ENCODE measurements around the gene MYO9B.
A peak's percentile ranks its signal among the peaks of the same experiment; 100 is the strongest.

MYO9B gene

DNA sequence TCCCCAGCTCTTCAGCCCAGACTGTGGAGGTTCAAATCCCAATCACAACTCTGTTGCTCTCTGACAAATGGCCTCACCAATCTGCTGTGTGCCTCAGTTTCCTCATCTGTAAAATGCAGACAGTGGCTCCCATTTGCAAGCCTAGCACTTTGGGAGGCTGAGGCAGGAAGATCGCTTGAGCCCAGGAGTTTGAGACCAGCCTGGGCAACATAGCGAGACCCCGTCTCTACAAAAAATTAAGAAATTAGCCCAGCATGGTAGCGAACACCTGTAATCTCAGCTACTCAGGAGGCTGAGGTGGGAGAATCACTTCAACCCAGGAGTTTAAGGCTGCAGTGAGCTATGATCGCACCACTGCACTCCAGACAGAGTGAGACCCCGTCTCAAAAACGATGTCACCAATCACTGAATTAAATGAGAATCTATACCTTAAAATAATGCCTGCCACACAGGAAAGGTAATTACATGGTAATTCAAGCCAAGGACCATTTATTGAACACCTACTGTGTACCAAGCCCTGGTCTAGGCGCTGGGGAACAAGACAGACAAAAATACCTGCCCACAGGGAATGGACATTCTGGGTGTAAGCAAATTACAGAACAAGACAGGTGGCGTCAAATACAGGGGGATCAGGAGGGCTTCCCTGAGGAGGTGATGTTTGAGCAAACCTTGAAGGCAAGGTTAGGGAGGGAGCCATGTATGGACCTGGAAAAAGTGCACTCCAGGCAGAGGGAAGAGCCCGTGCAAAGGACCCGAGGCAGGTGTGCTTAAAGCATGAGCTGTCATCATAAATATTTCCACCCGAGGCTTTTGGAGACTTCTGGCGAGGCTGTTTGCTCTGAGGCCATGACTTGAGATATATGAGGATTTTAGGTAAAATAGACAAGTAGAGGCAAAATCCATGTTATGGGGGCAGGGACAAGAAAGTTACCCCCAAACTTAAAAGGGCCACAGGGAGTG is 162.4 kb downstream of the MYO9B start:
- H3K79me2 ChIP-seq (ENCODE audit: insufficient read depth, low read length), result peaks cover 4% of the 10 kb centered on the region; the same call in 1 of the 2 replicates
- no peaks in the 10 kb centered on the region for H3F3A ChIP-seq (ENCODE audit: insufficient read depth, low read length)
- TF ChIP-seq EZH2 (IDR thresholded peaks at IDR 0.05; ENCODE audit: borderline replicate concordance, low read length), result no peak
- TF ChIP-seq, protein P1, sequence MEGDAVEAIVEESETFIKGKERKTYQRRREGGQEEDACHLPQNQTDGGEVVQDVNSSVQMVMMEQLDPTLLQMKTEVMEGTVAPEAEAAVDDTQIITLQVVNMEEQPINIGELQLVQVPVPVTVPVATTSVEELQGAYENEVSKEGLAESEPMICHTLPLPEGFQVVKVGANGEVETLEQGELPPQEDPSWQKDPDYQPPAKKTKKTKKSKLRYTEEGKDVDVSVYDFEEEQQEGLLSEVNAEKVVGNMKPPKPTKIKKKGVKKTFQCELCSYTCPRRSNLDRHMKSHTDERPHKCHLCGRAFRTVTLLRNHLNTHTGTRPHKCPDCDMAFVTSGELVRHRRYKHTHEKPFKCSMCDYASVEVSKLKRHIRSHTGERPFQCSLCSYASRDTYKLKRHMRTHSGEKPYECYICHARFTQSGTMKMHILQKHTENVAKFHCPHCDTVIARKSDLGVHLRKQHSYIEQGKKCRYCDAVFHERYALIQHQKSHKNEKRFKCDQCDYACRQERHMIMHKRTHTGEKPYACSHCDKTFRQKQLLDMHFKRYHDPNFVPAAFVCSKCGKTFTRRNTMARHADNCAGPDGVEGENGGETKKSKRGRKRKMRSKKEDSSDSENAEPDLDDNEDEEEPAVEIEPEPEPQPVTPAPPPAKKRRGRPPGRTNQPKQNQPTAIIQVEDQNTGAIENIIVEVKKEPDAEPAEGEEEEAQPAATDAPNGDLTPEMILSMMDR (IDR thresholded peaks at IDR 0.05; ENCODE audit: low read length), result no peak
- no peak overlapping the region for H2AFZ ChIP-seq (ENCODE audit: low read length)
- no peaks in the 10 kb centered on the region for H3K9me3 ChIP-seq (ENCODE audit: low read length)
- H3K9me2 ChIP-seq (ENCODE audit: low read depth, low read length), result no peaks in the 10 kb centered on the region
- no peaks in the 10 kb centered on the region for H4K20me1 ChIP-seq (ENCODE audit: insufficient read depth, low read length)
- 0 out of 2 replicates have a peak, but pooled peaks cover 4% of the 10 kb centered on the region for H3K36me3 ChIP-seq (ENCODE audit: insufficient read depth, low read length)
- peaks cover 32% of the 10 kb centered on the region for H3K4me1 ChIP-seq (ENCODE audit: insufficient read depth, low read length, severe bottlenecking)
- no peak overlapping the region for H3K27ac ChIP-seq (ENCODE audit: low read depth, low read length, poor library complexity, severe bottlenecking)
- H3K27me3 ChIP-seq (ENCODE audit: insufficient read depth, low read length), result no peaks in the 10 kb centered on the region
- H3K4me2 ChIP-seq (ENCODE audit: low read length), result no peak overlapping the region
- no peak overlapping the region for H3K9ac ChIP-seq (ENCODE audit: low read length)
- H3K4me3 ChIP-seq (ENCODE audit: low read depth, low read length, poor library complexity, severe bottlenecking), result no peak overlapping the region

DNA sequence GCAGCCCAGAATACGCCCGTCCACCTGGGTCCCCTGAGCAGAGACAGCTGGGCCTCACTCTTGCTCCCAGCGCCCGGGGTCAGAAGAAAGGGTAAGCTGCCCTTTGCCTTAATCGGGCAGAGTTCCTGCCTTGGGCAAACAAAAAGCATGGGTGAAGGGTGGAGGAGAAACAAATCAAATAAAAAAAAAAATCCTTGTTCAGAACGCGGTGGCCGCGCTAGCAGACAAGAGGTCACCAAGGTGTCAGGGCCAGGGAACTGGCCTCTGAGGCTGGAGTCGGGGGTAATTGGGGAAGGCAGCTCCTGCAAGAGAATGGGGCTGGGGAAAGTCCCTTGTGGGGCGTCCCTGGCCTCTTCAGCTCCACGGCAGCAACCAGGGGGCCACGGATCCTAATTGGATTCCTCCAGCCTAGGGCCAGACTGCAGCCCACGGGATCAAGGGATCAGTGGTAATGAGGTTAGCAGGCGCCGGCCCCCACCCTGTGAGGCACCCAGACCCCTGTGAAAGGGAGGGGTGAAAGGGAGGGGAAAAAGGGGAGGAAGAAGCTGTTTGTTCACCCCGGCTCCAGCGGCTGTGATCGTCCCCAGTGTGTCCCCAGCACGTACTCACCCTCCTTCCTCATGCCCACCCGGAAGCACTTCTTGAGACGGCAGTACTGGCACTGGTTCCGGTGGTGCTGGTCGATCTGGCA is 164.6 kb downstream of the MYO9B start:
- Histone ChIP-seq H3K36me3 (ENCODE audit: insufficient read depth, low read length) (0 out of 2 replicates have a peak, but pooled peaks cover 4% of the 10 kb centered on the region), H3K4me1 (ENCODE audit: insufficient read depth, low read length, severe bottlenecking) (peaks cover 40% of the 10 kb centered on the region), H3K9ac (ENCODE audit: low read length) (no peak overlapping the region), H3K4me3 (ENCODE audit: low read depth, low read length, poor library complexity, severe bottlenecking) (no peak overlapping the region), H3K9me2 (ENCODE audit: low read depth, low read length) (no peaks in the 10 kb centered on the region), H3K79me2 (ENCODE audit: insufficient read depth, low read length) (no peaks in the 10 kb centered on the region), H3K27me3 (ENCODE audit: insufficient read depth, low read length) (no peaks in the 10 kb centered on the region), H4K20me1 (ENCODE audit: insufficient read depth, low read length) (no peaks in the 10 kb centered on the region), H3K27ac (ENCODE audit: low read depth, low read length, poor library complexity, severe bottlenecking) (no peak overlapping the region), H2AFZ (ENCODE audit: low read length) (no peak overlapping the region), H3K4me2 (ENCODE audit: low read length) (no peak overlapping the region), H3F3A (ENCODE audit: insufficient read depth, low read length) (no peaks in the 10 kb centered on the region), H3K9me3 (ENCODE audit: low read length) (no peaks in the 10 kb centered on the region)
- TF ChIP-seq, protein P1 (IDR thresholded peaks at IDR 0.05; ENCODE audit: low read length), result no peak
- no peak for TF ChIP-seq EZH2 (IDR thresholded peaks at IDR 0.05; ENCODE audit: borderline replicate concordance, low read length)

DNA sequence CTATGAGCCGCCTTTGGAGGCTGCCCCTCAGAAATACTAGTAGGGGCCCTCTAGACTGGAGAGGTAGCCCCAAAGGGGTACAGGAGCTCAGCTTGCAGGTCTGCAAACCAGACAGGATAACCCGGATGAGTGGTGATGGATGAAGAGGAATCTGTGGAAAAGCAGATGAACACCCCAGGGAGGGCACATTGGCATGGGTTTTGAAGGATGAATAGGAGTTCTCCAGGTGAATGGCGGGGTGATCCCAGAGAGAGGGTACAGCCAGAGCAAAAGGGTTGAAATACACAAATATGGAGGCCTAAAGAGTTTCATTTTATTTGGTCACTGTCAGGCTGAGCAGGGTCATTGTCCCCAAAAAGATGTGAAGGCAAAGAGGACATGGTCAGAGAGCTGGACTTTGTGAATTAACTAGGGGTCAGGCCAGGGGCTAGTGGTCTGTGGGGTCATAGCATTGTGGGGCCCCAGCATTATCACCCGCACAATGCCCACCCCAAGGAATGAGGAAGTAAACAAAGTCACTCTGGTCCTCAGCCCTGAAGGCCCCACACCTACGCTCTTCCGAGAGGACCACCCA is 165.3 kb downstream of the MYO9B start:
- Histone ChIP-seq H3K36me3 (ENCODE audit: insufficient read depth, low read length) (0 out of 2 replicates have a peak, but pooled peaks cover 4% of the 10 kb centered on the region), H3K4me3 (ENCODE audit: low read depth, low read length, poor library complexity, severe bottlenecking) (no peak overlapping the region), H3F3A (ENCODE audit: insufficient read depth, low read length) (no peaks in the 10 kb centered on the region), H2AFZ (ENCODE audit: low read length) (no peak overlapping the region), H3K9me2 (ENCODE audit: low read depth, low read length) (no peaks in the 10 kb centered on the region), H3K9ac (ENCODE audit: low read length) (no peak overlapping the region), H3K79me2 (ENCODE audit: insufficient read depth, low read length) (no peaks in the 10 kb centered on the region), H3K27me3 (ENCODE audit: insufficient read depth, low read length) (no peaks in the 10 kb centered on the region), H3K4me1 (ENCODE audit: insufficient read depth, low read length, severe bottlenecking) (peaks cover 37% of the 10 kb centered on the region), H4K20me1 (ENCODE audit: insufficient read depth, low read length) (no peaks in the 10 kb centered on the region), H3K9me3 (ENCODE audit: low read length) (no peaks in the 10 kb centered on the region), H3K27ac (ENCODE audit: low read depth, low read length, poor library complexity, severe bottlenecking) (peak overlapping the region; percentile 27), H3K4me2 (ENCODE audit: low read length) (no peak overlapping the region)
- TF ChIP-seq, protein P1 (IDR thresholded peaks at IDR 0.05; ENCODE audit: low read length), result no peak
- no peak for TF ChIP-seq EZH2 (IDR thresholded peaks at IDR 0.05; ENCODE audit: borderline replicate concordance, low read length)
